Uterus (tissue), 2 donors: Measurements from ENCODE around the gene CLIC3.

Experiments
- POLR2A ChIP-seq, 2 donors: fragments of 450-650 bp; IDR thresholded peaks; one replicate each; pipeline ENCODE4 v1.6.1; 2016; ENCODE audit warnings: antibody characterized with exemption in 2 of 2, mild to moderate bottlenecking in 1 of 2, moderate library complexity in 1 of 2
- TF ChIP-seq, protein P1 (sequence below), 4 experiments: fragments of 200-600 bp in 2 of 4; fragments of 450-650 bp in 2 of 4; sonication (generic) in 2 of 4; IDR thresholded peaks; one replicate each; pipeline ENCODE4 v1.5.1; 2016 to 2019; ENCODE audit warnings: antibody characterized with exemption in 4 of 4, mild to moderate bottlenecking in 2 of 4, moderate library complexity in 1 of 4

DNA sequence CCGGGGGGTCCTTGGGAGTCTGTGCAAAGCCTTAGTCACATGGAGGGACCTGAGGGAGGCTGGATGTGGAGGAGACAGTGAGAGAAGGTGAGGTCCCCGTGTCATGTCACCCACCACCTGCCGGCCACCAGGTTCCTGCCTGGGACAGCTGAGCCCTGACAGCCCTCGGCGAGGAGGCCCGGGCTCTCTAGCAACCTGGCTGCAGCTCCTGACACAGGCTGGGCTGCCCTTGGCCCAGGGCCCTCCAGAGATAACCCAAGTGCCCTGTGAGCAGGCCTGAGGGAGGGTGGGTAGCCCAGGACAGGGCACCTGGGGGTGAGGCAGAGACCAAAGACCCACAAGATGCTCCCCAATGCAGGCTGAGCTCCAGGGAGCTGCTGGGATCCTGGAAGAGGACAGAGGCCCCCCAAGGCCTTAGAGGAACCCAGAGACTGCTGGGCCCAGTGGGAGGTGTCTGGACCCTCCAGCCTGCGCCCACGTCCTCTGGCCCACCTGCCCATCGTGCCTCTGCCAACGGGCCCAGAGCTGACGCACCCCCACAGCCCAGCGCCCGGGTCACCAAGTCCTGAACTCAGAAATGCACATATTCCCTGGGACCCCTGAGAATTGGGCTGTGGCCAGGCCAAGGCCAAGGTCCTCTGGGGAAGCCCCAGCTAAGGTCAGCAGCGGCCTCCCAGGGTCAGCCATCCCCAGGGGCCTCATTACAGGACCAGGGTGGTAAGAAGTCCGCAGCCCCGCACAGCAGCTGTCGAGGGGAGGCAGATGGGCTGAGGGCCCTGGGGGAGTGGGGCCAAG is 27.8 kb downstream of the CLIC3 start:
- TF ChIP-seq, protein P1, sequence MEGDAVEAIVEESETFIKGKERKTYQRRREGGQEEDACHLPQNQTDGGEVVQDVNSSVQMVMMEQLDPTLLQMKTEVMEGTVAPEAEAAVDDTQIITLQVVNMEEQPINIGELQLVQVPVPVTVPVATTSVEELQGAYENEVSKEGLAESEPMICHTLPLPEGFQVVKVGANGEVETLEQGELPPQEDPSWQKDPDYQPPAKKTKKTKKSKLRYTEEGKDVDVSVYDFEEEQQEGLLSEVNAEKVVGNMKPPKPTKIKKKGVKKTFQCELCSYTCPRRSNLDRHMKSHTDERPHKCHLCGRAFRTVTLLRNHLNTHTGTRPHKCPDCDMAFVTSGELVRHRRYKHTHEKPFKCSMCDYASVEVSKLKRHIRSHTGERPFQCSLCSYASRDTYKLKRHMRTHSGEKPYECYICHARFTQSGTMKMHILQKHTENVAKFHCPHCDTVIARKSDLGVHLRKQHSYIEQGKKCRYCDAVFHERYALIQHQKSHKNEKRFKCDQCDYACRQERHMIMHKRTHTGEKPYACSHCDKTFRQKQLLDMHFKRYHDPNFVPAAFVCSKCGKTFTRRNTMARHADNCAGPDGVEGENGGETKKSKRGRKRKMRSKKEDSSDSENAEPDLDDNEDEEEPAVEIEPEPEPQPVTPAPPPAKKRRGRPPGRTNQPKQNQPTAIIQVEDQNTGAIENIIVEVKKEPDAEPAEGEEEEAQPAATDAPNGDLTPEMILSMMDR (IDR thresholded peaks at IDR 0.05), result no peak
- no peak for TF ChIP-seq POLR2A (IDR thresholded peaks at IDR 0.05)
